SK-N-SH treated with all-trans-retinoic acid at 6 μM for 48 hours (cell line): ENCODE results near the gene CHSY1.

Experiments used
- ATAC-seq: fragments of 200-7000 bp; cut with Tn5 transposase; 3 replicates; pipeline ENCODE4 v1.9.1; 2020; ENCODE audit warnings: mild to moderate bottlenecking, moderate library complexity
- ARNTL ChIP-seq: fragments of 450-650 bp; formaldehyde crosslinking; IDR thresholded peaks from 2 replicates; pipeline ENCODE4 v1.5.0; 2020; ENCODE audit warnings: low read depth, mild to moderate bottlenecking, moderate library complexity, borderline replicate concordance
- CREB5 ChIP-seq: fragments of 250-450 bp; sonication (Bioruptor Pico); IDR thresholded peaks from 2 replicates; pipeline ENCODE4 v1.5.1; 2020; ENCODE audit warnings: low read depth, mild to moderate bottlenecking, moderate library complexity
- CSDC2 ChIP-seq: fragments of 250-450 bp; sonication (Bioruptor Pico); IDR thresholded peaks from 2 replicates; pipeline ENCODE4 v1.5.0; 2020; ENCODE audit warnings: mild to moderate bottlenecking, moderate library complexity
- CSRNP3 ChIP-seq: fragments of 250-450 bp; sonication (Bioruptor Pico); IDR thresholded peaks from 2 replicates; pipeline ENCODE4 v1.5.1; 2021; ENCODE audit warnings: mild to moderate bottlenecking, moderate library complexity
- ESRRG ChIP-seq: fragments of 250-450 bp; sonication (Bioruptor Pico); IDR thresholded peaks from 2 replicates; pipeline ENCODE4 v1.6.1; 2021; ENCODE audit warnings: mild to moderate bottlenecking
- ISL1 ChIP-seq: fragments of 250-450 bp; sonication (Bioruptor Pico); IDR thresholded peaks from 2 replicates; pipeline ENCODE4 v2.1.2; 2022; ENCODE audit warnings: mild to moderate bottlenecking, moderate library complexity
- OSR1 ChIP-seq: fragments of 250-450 bp; sonication (Bioruptor Pico); IDR thresholded peaks from 2 replicates; pipeline ENCODE4 v1.8.0; 2022; ENCODE audit warnings: moderate library complexity, mild to moderate bottlenecking, inconsistent platforms
- PATZ1 ChIP-seq: fragments of 250-450 bp; sonication (Bioruptor Pico); IDR thresholded peaks from 2 replicates; pipeline ENCODE4 v1.8.0; 2020; ENCODE audit warnings: mild to moderate bottlenecking, moderate library complexity, borderline replicate concordance
- POU6F1 ChIP-seq: fragments of 250-450 bp; sonication (Bioruptor Pico); IDR thresholded peaks from 2 replicates; pipeline ENCODE4 v1.8.0; 2021; ENCODE audit warnings: low read depth, mild to moderate bottlenecking, moderate library complexity, borderline replicate concordance
- PPARA ChIP-seq: fragments of 250-450 bp; sonication (Bioruptor Pico); IDR thresholded peaks from 2 replicates; pipeline ENCODE4 v1.5.0; 2020; ENCODE audit warnings: mild to moderate bottlenecking, borderline replicate concordance
- RARB ChIP-seq: fragments of 250-450 bp; sonication (Bioruptor Pico); IDR thresholded peaks from 2 replicates; pipeline ENCODE4 v1.8.0; 2021; ENCODE audit warnings: mild to moderate bottlenecking, moderate library complexity
- SNAI2 ChIP-seq: fragments of 250-450 bp; sonication (Bioruptor Pico); IDR thresholded peaks from 2 replicates; pipeline ENCODE4 v1.5.0; 2020; ENCODE audit warnings: mild to moderate bottlenecking, moderate library complexity
- TCF4 ChIP-seq: fragments of 250-450 bp; sonication (Bioruptor Pico); IDR thresholded peaks from 2 replicates; pipeline ENCODE4 v1.8.0; 2021; ENCODE audit warnings: mild to moderate bottlenecking, moderate library complexity, borderline replicate concordance
- ZC3H10 ChIP-seq: fragments of 250-450 bp; sonication (Bioruptor Pico); IDR thresholded peaks from 2 replicates; pipeline ENCODE4 v1.5.1; 2021; ENCODE audit warnings: mild to moderate bottlenecking, moderate library complexity
- ZFP3 ChIP-seq: fragments of 250-450 bp; sonication (Bioruptor Pico); IDR thresholded peaks from 2 replicates; pipeline ENCODE4 v1.5.0; 2020; ENCODE audit warnings: mild to moderate bottlenecking, moderate library complexity
- ZFP30 ChIP-seq: fragments of 450-650 bp; formaldehyde crosslinking; IDR thresholded peaks from 2 replicates; pipeline ENCODE4 v1.5.0; 2022; ENCODE audit warnings: mild to moderate bottlenecking, moderate library complexity
- ZNF565 ChIP-seq: fragments of 450-650 bp; formaldehyde crosslinking; conservative IDR thresholded peaks from 2 replicates; pipeline ENCODE4 v1.5.0; 2020; ENCODE audit warnings: low read depth, mild to moderate bottlenecking, moderate library complexity
- ZNF70 ChIP-seq: fragments of 450-650 bp; formaldehyde crosslinking; IDR thresholded peaks from 2 replicates; pipeline ENCODE4 v1.5.0; 2020; ENCODE audit warnings: mild to moderate bottlenecking, moderate library complexity
- ZNF8 ChIP-seq: fragments of 450-650 bp; formaldehyde crosslinking; IDR thresholded peaks from 2 replicates; pipeline ENCODE4 v1.5.0; 2020; ENCODE audit warnings: mild to moderate bottlenecking, moderate library complexity
- TF ChIP-seq, protein P1 (sequence below): fragments of 250-450 bp; sonication (Bioruptor Pico); IDR thresholded peaks from 2 replicates; pipeline ENCODE4 v1.5.0; 2020; ENCODE audit warnings: mild to moderate bottlenecking, moderate library complexity

CHSY1 gene

DNA sequence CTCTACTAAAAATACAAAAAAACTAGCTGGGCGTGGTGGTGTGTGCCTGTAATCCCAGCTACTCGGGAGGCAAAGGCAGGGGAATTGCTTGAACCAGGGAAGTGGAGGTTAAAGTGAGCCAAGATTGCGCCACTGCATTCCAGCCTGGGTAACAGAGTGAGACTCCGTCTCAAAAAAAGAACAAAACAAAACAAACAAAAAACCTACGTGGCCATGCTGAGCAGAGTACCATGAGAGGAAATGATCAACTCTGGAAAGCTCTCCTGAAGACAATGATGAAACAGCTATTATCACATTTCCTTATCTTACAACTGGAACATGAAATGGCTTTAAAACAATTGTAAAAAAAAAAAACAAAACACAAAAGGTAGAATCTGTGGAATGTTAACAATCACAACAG is 75.2 kb downstream of the CHSY1 start:
- TF ChIP-seq CSRNP3 (CRISPR knock-in tag), result no peak
- TF ChIP-seq ZFP3 (CRISPR knock-in tag), result no peak
- TF ChIP-seq CREB5 (CRISPR knock-in tag), result no peak
- no peak for TF ChIP-seq CSDC2 (CRISPR knock-in tag)
- no peak for TF ChIP-seq ZFP30 (CRISPR knock-in tag)
- TF ChIP-seq ZNF565 (CRISPR knock-in tag), result no peak
- TF ChIP-seq ZC3H10, result no peak
- TF ChIP-seq OSR1, result no peak
- TF ChIP-seq PPARA (CRISPR knock-in tag), result no peak
- no peak for TF ChIP-seq PATZ1 (CRISPR knock-in tag)
- no peak for TF ChIP-seq ESRRG
- TF ChIP-seq ZNF70, result no peak
- TF ChIP-seq SNAI2, result no peak
- TF ChIP-seq RARB (CRISPR knock-in tag), result no peak
- TF ChIP-seq, protein P1, sequence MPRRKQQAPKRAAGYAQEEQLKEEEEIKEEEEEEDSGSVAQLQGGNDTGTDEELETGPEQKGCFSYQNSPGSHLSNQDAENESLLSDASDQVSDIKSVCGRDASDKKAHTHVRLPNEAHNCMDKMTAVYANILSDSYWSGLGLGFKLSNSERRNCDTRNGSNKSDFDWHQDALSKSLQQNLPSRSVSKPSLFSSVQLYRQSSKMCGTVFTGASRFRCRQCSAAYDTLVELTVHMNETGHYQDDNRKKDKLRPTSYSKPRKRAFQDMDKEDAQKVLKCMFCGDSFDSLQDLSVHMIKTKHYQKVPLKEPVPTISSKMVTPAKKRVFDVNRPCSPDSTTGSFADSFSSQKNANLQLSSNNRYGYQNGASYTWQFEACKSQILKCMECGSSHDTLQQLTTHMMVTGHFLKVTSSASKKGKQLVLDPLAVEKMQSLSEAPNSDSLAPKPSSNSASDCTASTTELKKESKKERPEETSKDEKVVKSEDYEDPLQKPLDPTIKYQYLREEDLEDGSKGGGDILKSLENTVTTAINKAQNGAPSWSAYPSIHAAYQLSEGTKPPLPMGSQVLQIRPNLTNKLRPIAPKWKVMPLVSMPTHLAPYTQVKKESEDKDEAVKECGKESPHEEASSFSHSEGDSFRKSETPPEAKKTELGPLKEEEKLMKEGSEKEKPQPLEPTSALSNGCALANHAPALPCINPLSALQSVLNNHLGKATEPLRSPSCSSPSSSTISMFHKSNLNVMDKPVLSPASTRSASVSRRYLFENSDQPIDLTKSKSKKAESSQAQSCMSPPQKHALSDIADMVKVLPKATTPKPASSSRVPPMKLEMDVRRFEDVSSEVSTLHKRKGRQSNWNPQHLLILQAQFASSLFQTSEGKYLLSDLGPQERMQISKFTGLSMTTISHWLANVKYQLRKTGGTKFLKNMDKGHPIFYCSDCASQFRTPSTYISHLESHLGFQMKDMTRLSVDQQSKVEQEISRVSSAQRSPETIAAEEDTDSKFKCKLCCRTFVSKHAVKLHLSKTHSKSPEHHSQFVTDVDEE, result no peak
- no peak for TF ChIP-seq TCF4 (CRISPR knock-in tag)
- TF ChIP-seq ARNTL (CRISPR knock-in tag), result no peak
- TF ChIP-seq POU6F1, result no peak
- no peak for ATAC-seq

DNA sequence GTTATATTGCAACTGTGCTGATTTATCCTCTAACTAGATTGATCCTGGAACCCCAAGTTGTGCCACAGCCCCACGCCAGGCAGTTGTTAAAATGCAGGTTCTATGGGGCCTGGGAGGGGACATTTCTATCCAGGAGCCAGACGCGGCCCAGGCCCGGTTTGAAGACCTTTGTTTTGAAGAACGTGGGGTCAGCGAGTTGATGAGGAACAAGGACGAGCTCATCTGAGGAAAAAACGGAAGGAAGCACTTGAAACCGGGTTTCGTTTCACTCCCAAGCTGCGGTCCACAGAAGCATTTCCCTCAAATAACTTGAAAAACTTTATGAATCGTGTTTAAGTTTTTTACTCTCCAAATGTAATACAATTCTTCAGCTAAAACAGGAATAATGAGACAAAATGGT is 76.4 kb downstream of the CHSY1 start:
- no peak for ATAC-seq
- TF ChIP-seq RARB (CRISPR knock-in tag), result no peak
- TF ChIP-seq ESRRG, result no peak
- TF ChIP-seq, protein P1, result no peak
- no peak for TF ChIP-seq ZNF8 (CRISPR knock-in tag)
- no peak for TF ChIP-seq ZNF565 (CRISPR knock-in tag)
- no peak for TF ChIP-seq CREB5 (CRISPR knock-in tag)
- no peak for TF ChIP-seq ISL1 (CRISPR knock-in tag)
- no peak for TF ChIP-seq ARNTL (CRISPR knock-in tag)
- TF ChIP-seq, all 23 proteins: peak for 0
